IPS DF 4.7 (cell line): ENCODE data around the gene CCL22.
"Not testable (repeated sequence)": the region's sequence is repeated elsewhere in the genome, so short reads cannot be mapped to it uniquely, and the experiment has no call there.

ENCODE experiments used
- DNase-seq: peaks from one replicate; pipeline ENCODE4 v3.0.0-alpha.2; 2013; ENCODE audit warnings: low spot score; ENCODE audit errors: extremely low read depth

The CCL22 gene, protein sequence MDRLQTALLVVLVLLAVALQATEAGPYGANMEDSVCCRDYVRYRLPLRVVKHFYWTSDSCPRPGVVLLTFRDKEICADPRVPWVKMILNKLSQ

GRCh38 chr16:57358527-57359095, at the start of gene CCL22:
TSS of gene CCL22 (plus strand) at chr16:57358783. CDS start at chr16:57358817, 34 bp downstream.
- DNase-seq: no peak

DNA sequence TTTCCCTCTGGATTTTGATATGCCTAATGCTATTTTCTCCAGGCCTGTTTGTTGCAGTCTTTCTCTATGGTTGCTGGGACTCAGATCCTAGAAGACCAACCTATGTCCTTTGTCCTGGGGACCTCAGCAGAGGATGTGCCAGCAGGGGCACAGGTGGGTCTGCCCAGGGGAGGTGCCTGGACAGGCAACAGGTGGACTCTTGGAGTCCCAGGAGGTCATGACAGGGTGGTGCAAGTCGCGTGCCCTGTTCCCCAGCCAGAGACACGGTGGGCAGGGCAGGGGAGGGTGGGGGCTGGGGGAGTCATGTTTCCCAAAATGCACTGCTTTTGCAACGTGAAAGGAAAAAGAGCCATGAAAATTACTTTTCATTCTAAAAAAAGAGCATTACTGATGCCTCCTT, 47.8 kb upstream of the CCL22 start:
- DNase-seq: no peak

GRCh38 chr16:57313509-57313908, 45.1 kb upstream of the CCL22 start:
- DNase-seq: no peak

DNA sequence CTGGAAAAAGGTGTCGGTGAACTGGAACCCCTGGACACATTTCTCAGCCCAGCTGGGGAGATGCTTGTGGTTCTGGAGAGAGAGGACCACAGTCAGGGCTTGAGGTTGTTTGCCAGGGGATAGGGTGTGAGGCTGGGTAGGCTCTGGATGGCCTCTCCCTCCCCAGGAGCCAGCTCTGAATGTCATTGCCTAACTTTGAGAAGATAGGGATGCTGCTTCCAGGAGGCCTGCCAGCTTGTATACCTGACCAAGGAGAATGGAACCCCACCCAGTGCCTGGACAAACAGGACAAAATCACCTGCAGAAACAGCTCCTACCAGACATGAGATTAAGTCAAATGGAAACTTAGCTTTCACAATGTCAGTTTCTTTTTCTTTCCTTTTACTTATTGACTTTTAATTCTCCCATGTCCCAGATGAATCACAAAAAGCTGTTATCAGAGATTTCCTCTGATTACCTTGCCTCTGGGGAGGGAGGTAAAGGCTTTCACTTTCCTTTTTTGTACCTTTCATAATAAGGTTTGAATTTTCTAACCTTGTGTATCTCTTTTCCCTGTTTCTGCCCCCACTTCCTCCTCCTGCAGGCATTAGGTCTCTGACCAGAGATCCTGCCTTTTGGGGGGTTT, 44.3 kb upstream of the CCL22 start:
- DNase-seq: no peak

GRCh38 chr16:57315416-57315815, 43.2 kb upstream of the CCL22 start:
- DNase-seq: no peak

GRCh38 chr16:57316390-57317017, 42.1 kb upstream of the CCL22 start:
- no peak for DNase-seq

DNA sequence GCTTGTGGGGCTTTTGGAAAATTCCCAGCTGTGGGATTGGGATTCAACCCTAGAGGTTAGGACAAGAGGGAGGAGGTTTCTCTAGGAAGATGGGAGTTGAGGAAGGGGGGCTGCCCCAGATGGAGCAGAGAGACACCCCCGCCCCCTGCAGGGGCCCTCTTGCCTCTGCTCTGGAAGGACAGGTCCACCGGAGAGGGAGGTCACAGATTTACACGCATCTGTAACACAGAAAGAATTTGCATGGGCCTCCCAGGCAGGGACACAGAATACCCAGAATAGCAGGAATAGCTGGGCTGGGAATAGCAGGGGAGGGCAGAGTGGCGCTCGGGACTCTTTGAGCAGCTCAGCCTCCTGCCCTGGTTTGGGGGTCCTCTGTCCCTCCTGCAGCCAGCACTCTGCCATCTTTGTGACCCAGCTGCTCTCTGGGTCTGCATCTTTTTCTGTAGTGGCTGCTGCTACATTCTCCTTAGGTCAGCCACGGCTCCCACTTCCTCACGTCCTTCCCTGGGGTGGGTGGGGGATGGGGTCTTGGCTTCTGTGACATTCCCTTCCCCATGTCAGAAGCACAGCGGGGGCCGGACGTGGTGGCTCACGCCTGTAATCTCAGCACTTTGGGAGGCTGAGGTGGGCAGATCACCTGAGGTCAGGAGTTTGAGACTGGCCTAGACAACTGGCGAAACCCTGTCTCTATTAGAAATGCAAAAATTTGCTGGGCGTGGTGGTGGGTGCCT, 40.2 kb upstream of the CCL22 start:
- DNase-seq: no peak

GRCh38 chr16:57319646-57320045, 38.9 kb upstream of the CCL22 start:
- DNase-seq: no peak

- DNase-seq: no peak
These were observed 33.8 kb upstream of the CCL22 start for GRCh38 chr16:57324749-57325148.

GRCh38 chr16:57325458-57325857, 33.1 kb upstream of the CCL22 start:
- no peak for DNase-seq

DNA sequence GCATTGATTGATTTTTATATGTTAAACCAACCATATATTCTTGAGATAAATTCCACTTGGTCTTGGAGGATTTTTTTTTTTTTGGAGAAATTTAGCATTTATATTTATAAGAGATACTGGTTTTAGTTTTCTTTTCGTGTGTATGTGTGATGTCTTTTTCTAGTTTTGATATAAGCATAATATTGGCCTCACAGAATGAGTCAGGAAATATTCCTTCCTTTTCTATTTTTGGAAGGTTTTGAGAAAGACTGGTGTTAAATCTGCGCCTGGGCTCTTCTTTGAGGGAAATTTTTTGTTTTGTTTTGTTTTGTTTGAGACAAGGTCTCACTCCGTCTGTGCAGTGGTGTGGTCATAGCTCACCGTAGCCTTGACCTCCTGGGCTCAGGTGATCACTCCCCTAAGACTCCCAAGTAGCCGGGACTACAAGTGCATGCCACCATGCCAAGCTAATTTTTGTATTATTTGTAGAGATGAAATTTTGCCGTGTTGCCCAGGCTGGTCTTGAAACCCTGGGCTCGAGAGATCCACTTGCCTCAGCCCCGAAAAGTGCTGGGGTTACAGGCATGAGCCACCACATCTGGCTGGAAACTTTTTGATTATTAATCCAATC, 28.8 kb upstream of the CCL22 start:
- DNase-seq: no peak

GRCh38 chr16:57331355-57331754, 27.2 kb upstream of the CCL22 start:
- DNase-seq: no peak

DNA sequence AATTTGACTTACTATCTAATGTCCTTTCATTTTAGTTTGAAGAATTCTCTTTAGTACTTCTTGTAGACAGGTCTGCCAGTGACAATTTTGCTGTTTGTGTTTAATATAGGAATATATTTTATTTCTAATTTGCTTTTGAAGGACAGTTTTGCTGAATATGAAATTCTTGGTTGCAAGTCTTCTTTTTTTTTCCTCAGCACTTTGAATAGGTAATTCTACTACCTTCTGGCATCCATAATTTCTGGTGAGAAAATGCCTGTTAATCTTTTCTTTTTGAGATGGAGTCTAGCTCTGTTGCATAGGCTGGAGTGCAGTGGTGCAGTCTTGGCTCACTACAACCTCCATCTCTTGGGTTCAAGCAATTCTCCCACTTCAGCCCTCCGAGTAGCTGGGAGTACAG, 25.2 kb upstream of the CCL22 start:
- no peak for DNase-seq

DNA sequence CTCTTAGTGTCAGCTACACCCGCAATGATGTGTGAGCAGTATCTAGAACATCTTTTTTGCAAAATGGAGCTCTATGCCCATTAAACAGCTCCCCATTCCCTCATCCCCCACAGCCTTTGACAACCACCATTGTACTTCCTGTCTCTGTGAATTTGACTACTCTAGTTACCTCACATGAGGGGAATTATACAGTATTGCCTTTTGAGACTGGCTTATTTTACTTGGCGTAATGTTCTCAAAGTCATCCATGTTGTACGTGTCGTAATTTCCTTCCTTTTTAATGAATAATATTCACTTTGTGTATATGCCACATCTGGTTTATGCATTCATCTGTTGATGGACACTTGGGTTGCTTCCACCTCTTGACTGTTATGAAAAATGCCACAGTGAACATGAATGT, 23.2 kb upstream of the CCL22 start:
- no peak for DNase-seq

GRCh38 chr16:57341062-57341440, 17.5 kb upstream of the CCL22 start:
- DNase-seq: no peak

DNA sequence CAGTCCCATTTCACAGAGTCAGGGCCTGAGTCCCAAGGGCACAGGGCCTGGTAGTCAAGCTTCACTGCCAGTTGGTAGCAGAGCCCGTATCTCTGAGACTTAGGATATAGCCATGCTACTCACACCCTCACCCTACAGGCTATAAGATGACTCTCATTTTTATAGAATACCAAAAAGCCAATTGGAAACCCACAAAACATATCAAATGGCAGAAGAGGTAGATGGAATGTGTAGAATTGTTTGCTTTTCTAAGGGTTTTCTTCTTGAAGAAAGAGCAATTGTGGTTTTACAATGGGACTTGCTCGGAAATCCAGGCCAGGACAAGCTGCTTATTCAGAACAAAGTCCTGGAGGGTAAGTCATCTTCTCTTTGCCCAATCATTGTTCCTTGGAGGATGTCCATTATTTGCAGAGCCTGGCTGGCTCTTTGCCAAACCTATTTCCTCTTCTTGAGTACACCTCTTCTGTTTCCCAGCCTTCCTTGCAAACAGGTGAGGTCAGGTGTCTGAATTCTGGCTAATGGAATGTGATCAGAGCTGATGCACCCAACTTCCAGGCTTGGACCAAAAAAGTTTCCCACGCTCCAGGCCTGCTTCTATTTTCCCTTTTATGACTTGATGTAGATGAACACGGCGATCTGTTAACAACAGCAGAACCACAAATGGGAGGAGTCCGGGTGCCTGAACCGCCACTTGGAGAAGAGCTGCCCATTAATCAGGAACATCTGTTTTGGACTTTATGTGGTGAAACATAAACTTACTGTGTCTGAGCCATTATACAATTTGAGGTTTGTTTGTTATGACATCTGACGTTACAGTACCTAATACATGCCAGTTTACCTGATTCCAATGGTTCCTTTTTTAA, 16.9 kb upstream of the CCL22 start:
- DNase-seq: no peak

DNA sequence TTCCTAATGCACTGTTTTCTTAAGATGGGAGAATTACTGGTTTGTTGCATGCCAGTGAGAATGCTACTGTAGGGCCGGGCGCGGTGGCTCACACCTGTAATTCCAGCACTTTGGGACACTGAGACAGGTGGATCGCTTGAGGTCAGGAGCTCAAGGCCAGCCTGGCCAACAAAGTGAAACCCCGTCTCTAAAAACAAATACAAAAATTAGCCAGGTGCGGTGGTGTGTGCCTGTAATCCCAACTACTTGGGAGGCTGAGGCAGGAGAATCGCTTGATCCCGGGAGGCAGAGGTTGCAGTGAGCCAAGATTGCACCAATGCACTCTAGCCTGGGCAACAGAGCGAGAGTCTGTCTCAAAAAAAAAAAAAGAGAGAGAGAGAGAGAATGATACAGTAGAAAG, 16.0 kb upstream of the CCL22 start:
- DNase-seq: not testable (repeated sequence)

- DNase-seq: no peak
These were observed 15.4 kb upstream of the CCL22 start for GRCh38 chr16:57343221-57343620.

GRCh38 chr16:57344094-57344493, 14.5 kb upstream of the CCL22 start:
- not testable (repeated sequence) for DNase-seq

DNA sequence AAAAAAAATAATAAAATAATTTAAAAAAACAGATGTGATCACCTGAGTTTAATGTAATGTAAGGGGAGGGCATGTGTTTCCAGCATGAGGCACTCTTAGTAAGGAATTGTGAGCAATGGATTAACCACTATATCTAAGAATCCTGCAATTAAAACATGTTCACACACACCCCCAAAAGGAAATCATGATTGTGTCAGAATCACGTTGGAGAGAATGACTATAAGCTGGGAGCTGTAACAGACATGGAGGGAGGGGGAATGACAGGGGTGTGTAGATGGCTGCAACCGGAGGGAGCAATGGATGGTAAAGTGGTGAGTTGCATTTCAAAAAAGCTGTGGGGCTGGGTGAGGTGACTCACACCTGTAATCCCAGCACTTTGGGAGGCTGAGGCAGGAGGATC, 13.6 kb upstream of the CCL22 start:
- no peak for DNase-seq

GRCh38 chr16:57345666-57346204, 12.8 kb upstream of the CCL22 start:
- DNase-seq: no peak
